ENCODE data around the gene KIAA1217.
"Not testable (repeated sequence)": the region's sequence is repeated elsewhere in the genome, so short reads cannot be mapped to it uniquely, and the experiment has no call there.

Gene KIAA1217

DNA sequence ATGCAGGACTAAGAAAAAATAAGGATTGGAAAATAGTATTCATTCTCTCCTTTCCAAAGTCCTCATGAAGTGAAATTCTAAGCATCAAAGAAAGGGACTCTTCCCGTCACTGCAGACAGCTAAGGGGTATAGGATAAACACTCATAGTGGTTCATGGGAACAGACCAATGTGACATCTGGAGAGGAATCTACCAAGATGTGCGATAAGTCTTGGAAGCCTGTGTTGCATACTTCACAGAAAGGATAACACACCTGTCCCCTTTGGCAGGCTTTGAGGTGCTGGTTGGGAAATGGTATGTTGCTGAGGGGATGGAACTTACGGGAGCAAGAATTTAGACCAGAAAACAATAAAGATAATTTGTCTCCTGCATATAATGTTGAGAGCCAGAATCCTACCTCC, 266.7 kb downstream of the KIAA1217 start:
- DNase-seq, result no peak

DNA sequence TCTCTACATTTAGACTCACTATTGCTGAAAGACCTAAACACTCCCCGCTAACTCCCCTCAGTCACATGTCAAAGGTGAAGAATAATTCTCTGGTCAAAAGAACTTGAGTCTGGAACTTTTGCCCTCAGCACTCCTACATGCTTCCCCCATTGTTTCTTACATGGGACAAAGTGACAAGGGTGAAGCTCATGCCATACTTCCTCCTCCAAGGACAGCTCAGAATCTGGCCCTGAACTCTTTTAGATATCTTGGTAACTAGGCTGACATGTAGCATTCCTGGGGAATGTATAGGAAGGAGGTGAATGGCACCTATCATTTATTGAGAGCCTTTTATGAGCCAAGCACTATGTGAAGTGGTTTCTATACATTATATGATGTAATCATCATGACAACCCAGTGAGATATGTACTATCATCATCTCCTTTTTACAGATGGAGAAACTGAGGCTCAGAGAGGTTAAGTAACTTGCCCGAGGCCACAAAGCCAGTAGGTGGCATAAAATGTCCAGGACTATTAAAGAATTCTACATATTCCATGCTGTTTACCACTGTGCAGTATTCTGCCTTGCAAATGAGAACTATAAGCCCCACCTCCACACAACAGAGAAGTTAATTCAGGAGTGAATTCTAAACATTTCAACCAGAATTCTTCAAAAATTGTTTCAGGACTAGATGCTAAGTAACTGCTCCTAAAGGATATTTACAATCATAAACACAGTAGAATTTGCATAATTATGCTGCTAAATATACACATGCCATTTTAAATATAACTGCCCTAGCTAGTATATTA, 268.2 kb downstream of the KIAA1217 start:
- DNase-seq, result no peak

DNA sequence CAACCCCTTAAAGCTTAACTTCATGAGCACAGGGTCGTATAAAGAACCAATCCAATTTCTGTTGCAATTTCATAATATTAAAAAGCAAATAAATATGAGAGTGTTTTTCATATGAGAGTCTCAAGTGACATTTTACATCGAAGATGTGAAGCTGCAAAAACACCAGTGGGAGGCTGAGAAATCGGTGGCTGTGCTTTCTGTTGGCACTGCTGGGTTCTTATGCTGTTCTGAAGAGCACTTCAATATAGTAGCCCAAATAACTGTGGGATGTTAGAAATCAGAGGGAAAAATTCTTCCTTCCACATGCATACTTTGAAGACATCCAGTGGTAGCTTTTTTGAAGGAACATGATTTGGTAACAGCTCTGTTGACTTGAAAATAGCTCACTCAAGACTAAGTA, 269.0 kb downstream of the KIAA1217 start:
- DNase-seq, result no peak

DNA sequence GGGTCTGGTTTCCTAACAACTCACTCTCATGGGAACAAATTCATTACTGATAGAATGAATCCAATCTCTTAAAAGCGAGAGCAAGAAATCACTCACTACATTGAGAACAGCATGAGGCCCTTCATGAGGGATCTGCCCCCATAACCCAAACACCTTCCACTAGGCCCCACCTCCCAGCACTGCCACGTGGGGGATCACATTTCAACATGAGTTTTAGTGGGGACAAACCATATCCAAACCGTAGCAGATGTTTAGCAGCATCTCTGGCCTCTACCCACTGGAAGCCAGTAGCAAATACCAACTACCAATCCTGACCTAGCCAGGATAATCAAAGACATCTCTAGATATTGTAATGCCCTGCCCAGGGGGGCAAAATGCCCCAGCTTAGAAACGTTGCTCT, 270.9 kb downstream of the KIAA1217 start:
- no peak for DNase-seq

DNA sequence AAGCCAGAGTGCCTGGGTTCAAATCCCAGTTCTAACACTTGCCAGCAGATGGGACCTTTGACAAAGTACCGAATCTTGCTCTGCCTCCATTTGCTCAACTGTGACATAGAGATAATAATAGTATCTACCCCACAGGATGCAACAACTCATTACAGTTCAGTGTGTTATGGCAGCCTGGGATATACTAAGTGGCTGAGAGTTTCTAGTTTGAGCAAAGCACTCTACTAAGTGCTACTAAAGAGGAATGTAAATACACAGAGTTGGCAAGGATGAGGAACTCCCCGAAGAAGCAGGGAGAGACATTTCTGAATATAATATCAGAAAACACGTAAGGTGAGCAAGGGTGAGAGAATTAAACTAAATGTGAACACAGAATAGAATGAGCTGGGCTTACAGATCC, 271.5 kb downstream of the KIAA1217 start:
- DNase-seq, result no peak

DNA sequence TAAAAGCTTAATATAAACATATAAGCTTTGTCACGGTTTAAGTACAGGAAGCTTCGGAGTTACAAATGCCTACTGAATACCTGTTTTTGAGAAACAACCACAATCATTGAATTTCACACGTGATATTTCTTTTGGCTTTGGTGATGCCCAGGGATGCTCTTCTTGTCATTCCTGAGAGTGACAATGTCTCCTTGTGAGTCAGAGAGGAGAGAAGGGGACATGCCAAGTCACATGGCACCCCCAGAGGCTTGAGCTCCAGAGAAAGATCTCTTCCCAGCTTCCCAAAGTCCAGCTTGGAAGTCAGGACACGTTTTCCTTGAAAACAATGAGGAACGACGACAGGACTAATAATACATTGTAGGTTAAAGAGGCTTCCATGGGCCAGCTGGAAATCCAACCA, 272.3 kb downstream of the KIAA1217 start:
- no peak for DNase-seq

DNA sequence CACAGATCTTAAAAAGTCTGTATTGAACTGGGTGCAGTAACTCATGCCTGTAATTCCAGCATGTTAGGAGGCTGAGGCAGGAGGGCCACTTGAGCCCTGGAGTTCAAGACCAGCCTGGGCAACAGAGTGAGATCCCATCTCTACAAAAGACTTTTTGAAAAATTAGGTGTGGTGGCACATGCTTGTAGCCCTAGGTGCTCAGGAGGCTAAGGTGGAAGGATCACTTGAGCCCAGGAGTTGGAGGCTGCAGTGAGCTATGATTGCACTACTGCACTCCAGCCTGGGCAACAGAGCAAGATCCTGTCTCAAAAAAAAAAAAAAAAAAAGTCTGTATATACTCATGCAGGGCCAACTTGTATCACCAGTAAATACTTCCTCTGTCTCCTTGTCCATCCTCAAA, 273.8 kb downstream of the KIAA1217 start:
- DNase-seq, result not testable (repeated sequence)

DNA sequence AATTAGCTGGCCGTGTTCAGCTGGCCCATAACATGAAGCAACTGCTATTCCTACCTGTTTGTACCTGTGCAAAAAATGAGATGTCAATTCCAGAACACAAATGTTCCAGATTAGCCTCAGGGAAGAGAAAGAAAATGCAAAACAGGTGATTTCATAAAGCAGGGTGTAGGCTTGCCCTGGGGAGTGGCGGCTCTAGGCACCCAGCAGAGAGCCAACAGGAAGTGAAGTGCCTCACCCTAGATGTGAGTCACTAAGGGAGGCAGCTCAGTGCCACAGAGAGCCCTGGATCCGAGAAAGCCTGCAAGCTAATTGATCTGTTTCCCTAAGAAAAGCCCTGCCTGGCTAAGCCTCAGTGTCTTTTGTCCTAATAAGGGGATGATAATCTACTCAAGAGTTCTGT, 274.8 kb downstream of the KIAA1217 start:
- no peak for DNase-seq

DNA sequence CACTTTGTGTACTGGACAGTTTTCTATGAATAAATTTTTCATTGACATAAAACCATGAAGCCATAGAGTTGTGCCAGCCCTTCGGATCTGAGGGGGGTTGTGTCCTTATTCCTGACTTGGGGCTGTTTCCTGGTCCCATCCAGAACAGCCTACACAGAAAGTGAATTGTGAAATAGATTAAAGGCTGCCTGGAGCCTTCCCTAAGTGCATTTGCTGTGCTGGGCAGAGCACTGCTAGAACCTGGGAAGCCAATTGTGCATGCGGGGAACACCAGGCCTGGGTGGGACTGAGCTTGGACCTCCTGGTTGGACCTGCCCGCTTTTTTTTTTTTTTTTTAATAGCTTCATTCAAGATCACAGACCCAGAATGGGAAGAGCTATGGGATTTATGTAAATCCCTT, 275.8 kb downstream of the KIAA1217 start:
- no peak for DNase-seq

DNA sequence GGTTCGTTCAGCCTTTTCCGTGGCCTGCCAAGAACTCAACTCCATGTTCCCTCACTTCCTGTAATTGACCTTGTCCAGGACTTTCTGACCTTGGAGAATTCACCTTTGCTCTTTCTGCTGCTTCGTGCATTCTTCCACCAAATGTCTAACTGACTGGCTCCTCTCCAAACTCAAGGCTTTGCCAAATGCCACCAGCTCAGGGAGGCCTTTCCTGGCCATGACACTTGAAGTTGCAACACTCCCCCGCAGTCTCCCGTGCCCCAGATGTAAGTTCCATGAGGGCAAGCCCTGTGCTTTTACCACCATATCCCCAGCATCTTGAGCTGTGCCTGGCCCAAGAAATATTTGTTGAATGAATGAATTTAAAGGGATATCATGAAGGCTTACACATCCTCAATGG, 276.4 kb downstream of the KIAA1217 start:
- no peak for DNase-seq

DNA sequence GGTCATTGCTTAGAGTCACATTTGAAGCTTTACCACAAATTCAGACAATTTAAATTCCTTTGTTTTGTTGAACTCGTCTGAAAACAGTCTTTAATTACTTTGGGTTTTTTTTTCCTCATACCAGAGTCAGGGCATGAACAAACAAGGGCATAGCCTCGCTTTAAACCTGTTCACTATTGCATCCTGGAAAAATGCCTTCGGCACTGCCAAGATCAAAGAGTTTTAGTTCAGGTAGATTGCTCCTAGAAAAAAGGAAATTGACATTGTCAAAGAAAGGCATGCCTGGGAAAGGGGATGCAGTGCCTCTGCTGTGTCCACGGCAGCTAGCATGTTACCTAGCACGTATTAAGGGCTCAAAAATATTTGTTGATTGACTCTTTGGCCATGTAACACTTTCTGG, 279.7 kb downstream of the KIAA1217 start:
- no peak for DNase-seq

DNA sequence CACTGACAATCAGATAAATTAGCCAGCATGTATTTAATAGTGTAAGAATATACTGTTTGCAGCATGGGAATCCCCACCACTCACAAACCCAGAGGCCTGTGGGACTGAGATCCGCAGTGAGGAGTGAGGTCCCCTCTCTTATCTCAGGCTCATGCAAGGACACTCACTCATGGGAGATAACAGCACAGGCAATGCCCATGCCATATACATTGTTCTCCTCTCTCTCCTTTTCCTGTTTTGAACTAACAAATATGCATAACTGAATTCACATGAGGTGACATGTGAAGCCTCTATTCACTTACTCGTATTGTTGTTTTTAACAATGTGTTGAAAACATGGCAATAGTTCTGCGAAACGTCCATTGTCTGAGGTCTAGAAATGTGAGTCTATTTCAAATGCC, 284.2 kb downstream of the KIAA1217 start:
- no peak for DNase-seq

DNA sequence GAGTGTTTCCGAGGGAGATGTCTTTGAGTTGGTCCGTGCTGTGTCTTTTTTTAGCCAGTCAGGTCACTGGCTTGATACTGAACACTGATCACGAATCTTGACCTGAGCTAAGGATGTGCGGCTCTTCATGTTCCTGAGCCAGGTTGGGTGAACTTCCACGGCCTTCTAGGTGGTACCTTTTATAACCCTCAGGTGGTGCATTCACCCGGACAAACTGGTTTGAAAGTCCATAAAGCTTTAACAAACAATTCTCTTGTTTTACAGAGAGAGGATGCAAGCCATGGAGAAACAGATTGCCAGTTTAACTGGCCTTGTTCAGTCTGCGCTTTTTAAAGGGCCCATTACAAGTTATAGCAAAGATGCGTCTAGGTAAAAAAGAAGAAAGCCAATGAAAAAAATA, 285.3 kb downstream of the KIAA1217 start:
- DNase-seq, result no peak

DNA sequence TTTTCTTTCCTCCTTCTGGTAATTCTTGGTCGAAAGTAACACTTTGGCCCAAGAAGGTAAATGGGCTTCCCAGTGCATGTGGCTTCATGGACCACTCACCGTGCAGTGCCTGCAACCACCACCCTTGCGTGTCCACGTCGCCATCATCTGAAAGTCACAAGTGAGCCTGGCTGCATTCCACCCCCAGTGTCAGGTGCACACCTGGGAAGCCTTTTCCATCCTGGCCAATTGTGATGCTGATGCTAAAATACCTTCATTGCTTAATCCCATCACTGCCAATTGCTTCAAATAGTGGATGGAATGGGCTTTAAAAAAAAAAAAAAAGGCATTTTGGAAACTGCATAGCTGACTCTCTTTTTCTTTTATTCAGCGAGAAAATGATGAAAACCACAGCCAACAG, 285.8 kb downstream of the KIAA1217 start:
- no peak for DNase-seq

DNA sequence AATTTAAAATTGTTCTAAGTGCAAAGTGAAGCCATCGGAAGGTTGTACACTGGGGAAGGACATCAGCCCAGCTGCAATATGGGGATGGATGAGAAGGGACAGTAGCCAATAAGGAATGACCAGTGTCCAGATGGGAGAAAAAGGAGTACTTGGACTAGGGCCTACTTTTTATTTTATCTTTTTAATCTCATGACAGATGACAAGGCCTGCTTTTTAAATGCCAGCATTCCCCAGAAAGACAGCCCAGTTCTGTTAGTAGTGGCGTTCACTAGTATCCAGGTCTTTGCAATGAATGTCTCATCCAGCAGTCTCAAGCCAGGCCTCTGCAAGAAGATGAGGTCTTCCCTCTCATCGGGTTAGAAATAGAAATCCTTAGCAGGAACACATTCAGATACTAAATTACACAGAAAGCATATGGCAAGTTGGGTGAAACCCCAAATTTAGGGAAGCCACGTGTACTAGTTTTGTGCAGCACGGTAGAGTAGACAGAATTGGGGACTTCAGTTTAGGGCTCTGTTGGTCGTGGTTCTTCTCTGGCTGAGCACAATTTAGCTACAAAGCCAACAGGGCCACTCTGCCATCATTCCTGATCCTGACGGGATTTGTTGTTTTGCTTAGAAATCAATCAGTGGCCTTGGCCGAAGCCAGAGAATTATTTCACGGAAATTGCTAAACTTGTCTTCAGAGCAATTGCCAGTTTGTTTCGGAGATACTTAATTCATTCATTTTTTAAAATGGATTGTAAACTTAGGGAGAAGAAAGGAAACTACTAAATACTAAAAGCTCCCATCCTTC, 286.9 kb downstream of the KIAA1217 start:
- no peak for DNase-seq

DNA sequence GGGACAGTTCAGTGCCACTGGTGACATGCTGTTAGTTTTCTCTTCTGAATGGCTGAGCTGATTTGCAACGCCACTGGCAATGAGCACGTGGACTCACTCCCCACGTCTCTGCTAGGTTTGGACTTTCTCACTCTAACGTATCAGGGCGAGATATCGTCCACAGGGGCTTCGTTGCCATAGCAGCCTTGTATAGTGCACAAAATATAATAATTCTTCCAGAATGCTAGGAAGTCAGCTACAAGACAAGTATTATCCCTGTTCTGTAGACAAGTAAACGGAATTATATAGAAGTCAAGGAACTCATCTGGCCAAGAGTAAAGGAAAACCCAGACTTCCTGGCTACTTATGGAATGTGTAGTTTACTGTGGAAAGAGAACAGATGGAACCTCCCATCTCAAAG, 288.0 kb downstream of the KIAA1217 start:
- no peak for DNase-seq

DNA sequence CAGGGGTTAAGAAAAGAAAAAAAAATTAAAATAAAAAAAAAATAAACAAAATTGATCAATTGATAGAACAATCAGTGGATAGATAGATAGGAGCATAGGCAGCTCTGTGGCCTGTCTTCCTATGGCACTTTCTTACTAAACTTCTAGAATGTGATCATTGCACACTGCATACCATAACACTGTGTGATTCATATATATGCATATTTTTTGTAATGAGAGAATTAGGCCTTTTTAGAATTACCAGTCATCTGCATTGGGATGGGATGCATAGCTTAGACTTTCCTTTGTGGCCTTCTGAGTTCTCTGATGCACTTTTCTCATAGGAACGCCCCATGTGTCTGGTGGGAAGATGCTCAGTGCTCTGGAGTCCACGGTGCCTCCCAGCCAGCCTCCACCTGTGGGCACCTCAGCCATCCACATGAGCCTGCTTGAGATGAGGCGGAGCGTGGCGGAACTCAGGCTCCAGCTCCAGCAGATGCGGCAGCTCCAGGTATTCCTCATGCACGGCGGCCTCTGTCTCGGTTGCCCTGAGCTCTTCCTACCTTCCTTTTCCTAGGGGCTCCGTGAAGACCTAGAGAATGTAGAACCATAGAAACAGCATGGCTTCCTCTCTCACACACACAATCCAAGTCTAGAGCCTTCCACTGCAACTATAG, 292.2 kb downstream of the KIAA1217 start:
- no peak for DNase-seq

DNA sequence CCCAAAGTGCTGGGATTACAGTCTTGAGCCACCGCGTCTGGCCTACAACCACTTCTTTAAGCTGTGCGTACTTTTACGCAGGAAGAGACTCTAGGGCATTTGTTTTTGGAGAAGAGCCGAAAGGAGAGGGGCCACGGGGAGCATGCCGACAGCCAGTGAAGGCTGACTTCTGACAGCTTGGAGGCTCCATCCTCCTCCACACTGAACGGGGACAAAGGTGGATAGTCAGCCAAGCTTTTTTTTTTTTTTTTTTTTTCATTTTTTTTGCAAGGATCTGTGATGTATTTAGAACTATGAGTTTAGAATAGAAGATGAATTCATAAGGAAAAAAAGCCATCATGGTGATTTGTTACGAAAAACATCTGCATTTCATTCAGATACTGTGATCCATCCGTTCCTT, 293.1 kb downstream of the KIAA1217 start:
- no peak for DNase-seq

DNA sequence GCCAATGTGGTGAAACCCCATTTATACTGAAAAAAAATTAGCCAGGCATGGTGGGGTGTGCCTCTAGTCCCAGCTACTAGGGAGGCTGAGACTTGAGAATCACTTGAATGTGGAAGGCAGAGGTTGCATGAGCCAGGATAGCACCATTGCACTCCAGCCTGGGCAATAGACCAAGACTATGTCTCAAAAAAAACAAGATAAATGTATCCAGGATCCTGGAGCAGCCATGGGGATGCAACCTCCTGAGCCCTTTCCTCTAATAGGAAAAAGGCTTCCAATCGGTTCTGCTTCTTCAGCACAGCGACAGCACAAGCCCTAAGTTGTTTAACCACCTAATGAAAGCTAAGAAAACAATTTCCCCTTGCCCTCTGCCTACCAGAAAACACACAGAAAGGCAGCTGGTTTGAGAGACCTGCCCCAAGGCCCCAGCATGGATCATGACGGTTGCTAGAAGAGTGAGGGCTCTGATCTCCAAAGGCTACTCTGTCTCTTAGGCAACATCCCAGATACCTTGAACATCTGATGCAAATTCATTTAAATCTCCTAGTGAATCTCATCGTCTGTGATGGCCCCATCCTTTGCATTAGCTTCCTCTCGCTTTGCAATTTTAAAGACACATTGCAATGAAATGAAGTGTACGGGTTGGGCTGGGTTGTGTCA, 294.0 kb downstream of the KIAA1217 start:
- DNase-seq, result no peak

DNA sequence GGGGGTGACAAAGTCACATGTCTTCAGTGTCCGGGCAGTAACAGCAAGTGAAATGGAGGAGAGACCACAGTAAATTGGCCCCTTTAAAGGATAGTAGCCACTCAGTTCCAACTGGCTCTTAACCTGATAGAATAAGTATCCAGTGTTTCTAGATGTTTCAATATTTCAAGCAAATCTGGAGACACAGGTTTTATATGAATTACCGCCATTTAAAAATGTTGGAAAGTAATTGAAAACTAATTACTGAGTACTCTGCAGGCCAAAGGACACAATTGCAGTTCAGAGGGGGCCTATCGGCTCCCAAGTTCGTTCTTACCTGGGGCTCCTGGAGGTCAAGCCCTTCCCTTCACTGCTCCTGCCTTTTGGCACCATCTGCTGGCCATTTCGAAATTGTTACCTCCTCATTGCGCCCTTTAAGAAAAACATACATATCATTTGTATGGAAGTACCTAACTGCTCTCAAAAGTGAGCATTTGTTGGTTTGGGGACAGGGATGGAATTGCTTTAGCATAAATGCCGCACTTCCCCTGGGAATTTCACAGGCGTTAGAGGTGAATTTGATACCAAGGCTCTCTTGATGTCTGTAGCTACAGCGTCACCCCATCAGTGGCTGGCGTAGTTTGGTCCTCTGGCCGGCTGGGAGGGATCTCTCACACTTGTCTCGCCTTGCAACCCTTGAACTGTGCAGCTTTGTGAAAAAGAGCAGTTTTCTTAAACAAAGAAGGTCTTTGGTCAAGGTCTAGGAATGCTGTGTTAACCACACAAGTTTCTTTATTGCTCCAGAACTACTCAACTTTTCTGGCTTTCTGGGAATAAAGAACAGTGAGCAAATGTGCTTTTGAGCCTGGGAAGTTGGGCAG, 294.8 kb downstream of the KIAA1217 start:
- DNase-seq, result no peak

DNA sequence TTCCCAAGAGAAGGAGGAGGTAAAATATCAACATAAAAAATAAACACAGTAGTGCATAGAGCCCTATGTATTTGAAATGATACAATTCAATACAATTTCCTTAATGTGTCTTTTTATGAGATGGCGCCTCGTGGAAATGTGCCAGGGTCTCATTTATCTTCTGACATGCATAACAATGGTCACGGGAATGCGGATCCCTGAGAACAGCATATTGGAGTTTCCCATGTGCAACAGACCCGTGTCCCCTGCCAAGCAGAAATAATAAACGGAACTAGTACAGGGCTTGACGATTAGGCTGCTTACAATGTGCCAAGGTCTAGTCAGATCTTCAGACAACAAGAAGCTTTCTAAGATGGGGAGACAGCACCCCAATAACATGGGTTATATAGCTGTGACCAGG, 296.8 kb downstream of the KIAA1217 start:
- no peak for DNase-seq

DNA sequence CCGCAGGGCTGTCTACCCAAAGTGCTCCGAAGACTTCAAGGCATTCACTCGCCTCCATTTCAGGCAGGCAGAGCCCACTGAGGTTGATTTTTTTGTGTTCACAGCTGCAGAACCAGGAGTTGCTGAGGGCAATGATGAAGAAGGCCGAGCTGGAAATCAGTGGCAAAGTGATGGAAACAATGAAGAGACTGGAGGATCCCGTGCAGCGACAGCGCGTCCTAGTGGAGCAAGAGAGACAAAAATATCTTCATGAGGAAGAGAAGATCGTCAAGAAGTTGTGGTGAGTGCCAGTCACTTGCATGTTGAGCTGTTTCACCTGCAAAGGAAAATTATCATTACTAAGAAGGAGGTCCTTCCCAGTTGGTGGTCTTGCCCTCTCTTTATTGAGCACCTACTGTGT, 304.2 kb downstream of the KIAA1217 start:
- DNase-seq, result no peak
